H1 (cell line): ENCODE results near the gene FAM131C.

Experiments used
- BRCA1 ChIP-seq: IDR thresholded peaks from 2 replicates; pipeline ENCODE4 v1.6.1; 2012; ENCODE audit warnings: low read depth, low read length, improper control_type of control experiment
- EP300 ChIP-seq, 2 experiments: IDR thresholded peaks; 1 replicate in 1 of 2; 2 replicates in 1 of 2; pipeline ENCODE4 v1.6.1; 2011 to 2012; ENCODE audit warnings: low read depth in 2 of 2, low read length in 2 of 2, mild to moderate bottlenecking in 2 of 2, borderline replicate concordance in 1 of 2, inconsistent platforms in 1 of 2, moderate library complexity in 1 of 2
- FOSL1 ChIP-seq: IDR thresholded peaks from 2 replicates; pipeline ENCODE4 v1.6.1; 2011; ENCODE audit warnings: mild to moderate bottlenecking, low read depth, low read length, moderate library complexity; ENCODE audit not compliant: insufficient read depth
- MAFK ChIP-seq: IDR thresholded peaks from 2 replicates; pipeline ENCODE4 v1.6.1; 2012; ENCODE audit warnings: low read depth, mild to moderate bottlenecking, improper control_type of control experiment, low read length
- SIN3A ChIP-seq, 2 experiments: IDR thresholded peaks in 1 of 2; conservative IDR thresholded peaks in 1 of 2; 2 replicates each; pipeline ENCODE4 v1.6.1; 2011 to 2012; ENCODE audit warnings: low read length in 2 of 2, improper control_type of control experiment in 1 of 2, low read depth in 1 of 2, mild to moderate bottlenecking in 1 of 2
- TAF1 ChIP-seq: IDR thresholded peaks from 2 replicates; pipeline ENCODE4 v1.6.1; 2011; ENCODE audit warnings: mild to moderate bottlenecking, low read depth, low read length
- TAF7 ChIP-seq: optimal IDR thresholded peaks from 2 replicates; pipeline ENCODE3; 2011; ENCODE audit warnings: low read depth, mild to moderate bottlenecking, inconsistent platforms, low read length, moderate library complexity, borderline replicate concordance
- TF ChIP-seq, protein P1 (sequence below), 3 experiments: IDR thresholded peaks; 1 replicate in 2 of 3; 2 replicates in 1 of 3; pipeline versions ENCODE4 v1.5.1 to v1.6.1; 2011; ENCODE audit warnings: low read length in 3 of 3, mild to moderate bottlenecking in 3 of 3, inconsistent platforms in 2 of 3, low read depth in 1 of 3, moderate library complexity in 1 of 3; ENCODE audit not compliant: insufficient read depth in 1 of 3; ENCODE audit errors: control extremely low read depth in 1 of 3

DNA sequence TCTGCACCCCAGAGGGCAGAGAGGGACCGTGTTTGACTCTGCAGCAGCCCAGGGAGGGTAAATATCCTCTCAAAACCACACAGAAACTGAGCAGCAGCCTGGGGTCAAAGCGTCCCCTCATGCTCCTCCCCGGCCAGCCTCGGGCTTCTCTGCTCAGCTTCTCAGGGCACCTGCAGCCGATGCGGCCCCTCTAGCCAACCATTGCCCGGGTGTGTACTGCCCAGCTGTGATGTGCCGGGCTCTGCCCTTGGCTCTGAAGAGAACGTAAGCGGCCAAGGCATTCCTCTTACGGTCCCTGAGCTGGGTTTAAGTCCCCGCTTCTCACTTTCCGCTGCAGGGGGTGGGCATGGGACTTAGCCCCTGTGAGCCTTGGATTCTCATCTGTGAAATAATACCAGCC, 5.5 kb downstream of the FAM131C start:
- no peak for TF ChIP-seq EP300 (IDR thresholded peaks at IDR 0.05; ENCODE audit: borderline replicate concordance in 1 of 2, low read depth in 2 of 2, low read length in 2 of 2)
- no peak for TF ChIP-seq TAF7
- no peak for TF ChIP-seq TAF1
- TF ChIP-seq, protein P1, sequence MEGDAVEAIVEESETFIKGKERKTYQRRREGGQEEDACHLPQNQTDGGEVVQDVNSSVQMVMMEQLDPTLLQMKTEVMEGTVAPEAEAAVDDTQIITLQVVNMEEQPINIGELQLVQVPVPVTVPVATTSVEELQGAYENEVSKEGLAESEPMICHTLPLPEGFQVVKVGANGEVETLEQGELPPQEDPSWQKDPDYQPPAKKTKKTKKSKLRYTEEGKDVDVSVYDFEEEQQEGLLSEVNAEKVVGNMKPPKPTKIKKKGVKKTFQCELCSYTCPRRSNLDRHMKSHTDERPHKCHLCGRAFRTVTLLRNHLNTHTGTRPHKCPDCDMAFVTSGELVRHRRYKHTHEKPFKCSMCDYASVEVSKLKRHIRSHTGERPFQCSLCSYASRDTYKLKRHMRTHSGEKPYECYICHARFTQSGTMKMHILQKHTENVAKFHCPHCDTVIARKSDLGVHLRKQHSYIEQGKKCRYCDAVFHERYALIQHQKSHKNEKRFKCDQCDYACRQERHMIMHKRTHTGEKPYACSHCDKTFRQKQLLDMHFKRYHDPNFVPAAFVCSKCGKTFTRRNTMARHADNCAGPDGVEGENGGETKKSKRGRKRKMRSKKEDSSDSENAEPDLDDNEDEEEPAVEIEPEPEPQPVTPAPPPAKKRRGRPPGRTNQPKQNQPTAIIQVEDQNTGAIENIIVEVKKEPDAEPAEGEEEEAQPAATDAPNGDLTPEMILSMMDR (IDR thresholded peaks at IDR 0.05; ENCODE audit: control extremely low read depth in 1 of 3, insufficient read depth in 1 of 3, low read depth in 1 of 3, low read length in 3 of 3) = no peak
- TF ChIP-seq BRCA1 = no peak
- TF ChIP-seq SIN3A (conservative IDR thresholded peaks at IDR 0.05 in 1 of 2, IDR thresholded peaks at IDR 0.05 in 1 of 2; ENCODE audit: low read depth in 1 of 2, low read length in 2 of 2) = no peak
- TF ChIP-seq MAFK = no peak
- no peak for TF ChIP-seq FOSL1
